ENCODE results near the gene GSC2. TPM values are rescaled to one million over a fixed set of nuclear protein-coding genes. Genes with fewer than 3 reads are reported as not detected.
A peak's percentile ranks its signal among the peaks of the same experiment; 100 is the strongest.

GSC2 gene
- total and polyA plus RNA-seq, 9 of the 15 experiments (the other 6 are each of a cell fraction or from before 2014, with no cell fraction given), result not detected

GRCh38 chr22:19169002-19169946 is 19.2 kb upstream of the GSC2 start (continued):
- TF ChIP-seq POLR3G (IDR thresholded peaks at IDR 0.05; ENCODE audit: extremely low read depth, insufficient read length, insufficient replicate concordance) (no peak), SRF (CRISPR knock-in tag; IDR thresholded peaks at IDR 0.05) (no peak), RBM14 (IDR thresholded peaks at IDR 0.05; ENCODE audit: borderline replicate concordance, insufficient read depth, low read depth, low read length) (no peak), TBP (optimal IDR thresholded peaks at IDR 0.05; ENCODE audit: low read depth, low read length) (no peak), ZBTB5 (IDR thresholded peaks at IDR 0.05) (no peak), CHD1 (IDR thresholded peaks at IDR 0.05; ENCODE audit: low read length) (peak; percentile 84), FOSL1 (tag; conservative IDR thresholded peaks at IDR 0.05) (no peak), TCF7L2 (IDR thresholded peaks at IDR 0.05; ENCODE audit: low read depth, low read length) (no peak), MAFK (IDR thresholded peaks at IDR 0.05; ENCODE audit: low read length) (no peak), SRSF7 (optimal IDR thresholded peaks at IDR 0.05; ENCODE audit: low read depth, low read length) (no peak), SMARCC2 (IDR thresholded peaks at IDR 0.05; ENCODE audit: low read depth) (no peak), ZNF584 (CRISPR knock-in tag; IDR thresholded peaks at IDR 0.05; ENCODE audit: low read depth) (no peak), ZNF140 (CRISPR knock-in tag; IDR thresholded peaks at IDR 0.05) (no peak), BDP1 (IDR thresholded peaks at IDR 0.05; ENCODE audit: insufficient read depth, insufficient read length) (no peak), ZNF280B (CRISPR knock-in tag; IDR thresholded peaks at IDR 0.05) (no peak), MYC (IDR thresholded peaks at IDR 0.05; ENCODE audit: low read depth, low read length) (peak; percentile 4), MYC (CRISPR knock-in tag; IDR thresholded peaks at IDR 0.05; ENCODE audit: borderline replicate concordance, low read depth) (no peak; the same call in 1 of the 2 replicates)
- TF ChIP-seq, protein P1, sequence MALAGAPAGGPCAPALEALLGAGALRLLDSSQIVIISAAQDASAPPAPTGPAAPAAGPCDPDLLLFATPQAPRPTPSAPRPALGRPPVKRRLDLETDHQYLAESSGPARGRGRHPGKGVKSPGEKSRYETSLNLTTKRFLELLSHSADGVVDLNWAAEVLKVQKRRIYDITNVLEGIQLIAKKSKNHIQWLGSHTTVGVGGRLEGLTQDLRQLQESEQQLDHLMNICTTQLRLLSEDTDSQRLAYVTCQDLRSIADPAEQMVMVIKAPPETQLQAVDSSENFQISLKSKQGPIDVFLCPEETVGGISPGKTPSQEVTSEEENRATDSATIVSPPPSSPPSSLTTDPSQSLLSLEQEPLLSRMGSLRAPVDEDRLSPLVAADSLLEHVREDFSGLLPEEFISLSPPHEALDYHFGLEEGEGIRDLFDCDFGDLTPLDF (CRISPR knock-in tag; IDR thresholded peaks at IDR 0.05), result no peak; the same call in 1 of the 2 replicates
- TF ChIP-seq, protein P2, sequence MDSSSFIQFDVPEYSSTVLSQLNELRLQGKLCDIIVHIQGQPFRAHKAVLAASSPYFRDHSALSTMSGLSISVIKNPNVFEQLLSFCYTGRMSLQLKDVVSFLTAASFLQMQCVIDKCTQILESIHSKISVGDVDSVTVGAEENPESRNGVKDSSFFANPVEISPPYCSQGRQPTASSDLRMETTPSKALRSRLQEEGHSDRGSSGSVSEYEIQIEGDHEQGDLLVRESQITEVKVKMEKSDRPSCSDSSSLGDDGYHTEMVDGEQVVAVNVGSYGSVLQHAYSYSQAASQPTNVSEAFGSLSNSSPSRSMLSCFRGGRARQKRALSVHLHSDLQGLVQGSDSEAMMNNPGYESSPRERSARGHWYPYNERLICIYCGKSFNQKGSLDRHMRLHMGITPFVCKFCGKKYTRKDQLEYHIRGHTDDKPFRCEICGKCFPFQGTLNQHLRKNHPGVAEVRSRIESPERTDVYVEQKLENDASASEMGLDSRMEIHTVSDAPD (CRISPR knock-in tag; IDR thresholded peaks at IDR 0.05), result no peak

Measured in K562 (cell line).